ENCODE results near the gene BCHE. TPM values are rescaled to one million over a fixed set of nuclear protein-coding genes. Genes with fewer than 3 reads are reported as not detected.

BCHE gene
- total and polyA plus RNA-seq, 8 donors = 0.09 to 3.2 (median 0.75) TPM

DNA sequence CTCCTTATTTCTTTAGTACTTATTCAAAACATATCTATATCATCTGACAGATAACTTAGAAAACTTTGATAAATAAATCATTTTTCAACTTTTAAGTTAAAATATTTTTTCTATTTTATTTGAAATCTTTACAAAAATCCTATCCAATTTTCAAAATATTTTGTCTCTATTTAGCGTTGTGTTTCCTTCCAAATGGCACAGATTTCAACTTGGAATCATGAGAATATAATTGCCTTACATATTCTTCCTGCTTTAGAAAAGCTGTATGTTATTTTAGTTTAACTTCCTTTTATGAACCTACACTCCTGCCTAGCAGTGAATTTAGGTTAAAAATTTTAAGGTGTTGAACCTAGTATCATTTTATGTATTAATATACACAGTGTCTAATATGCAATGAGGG lies 38.2 kb downstream of the BCHE start:
- no peaks in the 10 kb centered on the region for H3K36me3 ChIP-seq
- intact Hi-C loops (cut with DNase I) = no loop called here
- no peak overlapping the region for H3K27ac ChIP-seq
- TF ChIP-seq, protein P1, sequence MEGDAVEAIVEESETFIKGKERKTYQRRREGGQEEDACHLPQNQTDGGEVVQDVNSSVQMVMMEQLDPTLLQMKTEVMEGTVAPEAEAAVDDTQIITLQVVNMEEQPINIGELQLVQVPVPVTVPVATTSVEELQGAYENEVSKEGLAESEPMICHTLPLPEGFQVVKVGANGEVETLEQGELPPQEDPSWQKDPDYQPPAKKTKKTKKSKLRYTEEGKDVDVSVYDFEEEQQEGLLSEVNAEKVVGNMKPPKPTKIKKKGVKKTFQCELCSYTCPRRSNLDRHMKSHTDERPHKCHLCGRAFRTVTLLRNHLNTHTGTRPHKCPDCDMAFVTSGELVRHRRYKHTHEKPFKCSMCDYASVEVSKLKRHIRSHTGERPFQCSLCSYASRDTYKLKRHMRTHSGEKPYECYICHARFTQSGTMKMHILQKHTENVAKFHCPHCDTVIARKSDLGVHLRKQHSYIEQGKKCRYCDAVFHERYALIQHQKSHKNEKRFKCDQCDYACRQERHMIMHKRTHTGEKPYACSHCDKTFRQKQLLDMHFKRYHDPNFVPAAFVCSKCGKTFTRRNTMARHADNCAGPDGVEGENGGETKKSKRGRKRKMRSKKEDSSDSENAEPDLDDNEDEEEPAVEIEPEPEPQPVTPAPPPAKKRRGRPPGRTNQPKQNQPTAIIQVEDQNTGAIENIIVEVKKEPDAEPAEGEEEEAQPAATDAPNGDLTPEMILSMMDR (IDR thresholded peaks at IDR 0.05) = no peak
- H3K27me3 ChIP-seq = no peaks in the 10 kb centered on the region
- FAIRE-seq (peak; percentile 26), DNase-seq (no peak), ATAC-seq (no peak)
- H3K4me3 ChIP-seq = no peak overlapping the region
- 72 to 82% methylated on average over 1 of the region's 1 CpG for WGBS, 2 donors
- H3K9me3 ChIP-seq = no peaks in the 10 kb centered on the region
- no peaks in the 10 kb centered on the region for H3K4me1 ChIP-seq

DNA sequence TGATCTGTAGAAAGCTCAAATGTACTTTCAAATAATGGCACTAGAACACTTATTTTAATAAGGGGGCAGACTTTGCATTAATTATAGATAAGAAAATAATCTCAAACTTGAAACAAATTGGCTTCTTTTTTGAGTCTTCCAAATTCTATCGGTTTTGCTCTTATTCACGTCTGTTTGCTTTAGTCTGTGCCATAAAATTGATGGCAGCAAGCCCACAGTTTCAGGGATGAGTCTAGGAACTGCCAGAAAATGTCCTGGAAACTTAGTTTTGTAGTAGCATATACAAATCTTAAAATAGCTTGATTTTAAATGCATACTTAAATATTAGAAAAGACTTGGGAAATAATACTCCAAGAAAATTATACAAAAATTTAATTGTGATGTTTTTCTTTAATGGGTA lies 39.7 kb downstream of the BCHE start:
- Histone ChIP-seq H3K27me3 (no peaks in the 10 kb centered on the region), H3K4me1 (no peaks in the 10 kb centered on the region)
- intact Hi-C loops (cut with DNase I) = no loop called here

DNA sequence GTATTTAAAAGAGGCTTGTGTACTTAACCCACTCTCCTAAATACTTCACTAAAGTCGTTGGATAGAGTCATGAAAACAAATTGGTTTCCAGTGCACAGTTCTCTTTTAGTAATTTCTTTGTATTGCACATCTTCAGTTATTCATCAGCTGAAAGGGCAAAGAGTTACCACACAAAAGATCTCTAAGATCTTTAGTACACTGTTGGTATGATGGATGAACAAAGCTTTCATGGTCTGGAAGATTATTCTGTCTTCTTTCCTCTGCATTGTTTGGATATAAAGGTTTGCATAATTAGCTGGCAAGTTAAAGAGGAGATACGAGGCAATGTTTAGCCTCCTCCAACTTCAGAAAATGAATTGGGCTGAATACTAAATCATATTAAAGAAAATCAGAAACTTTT lies 40.5 kb downstream of the BCHE start:
- intact Hi-C loops (cut with DNase I) = no loop called here
- Histone ChIP-seq H3K9me3 (no peaks in the 10 kb centered on the region), H3K27ac (no peak overlapping the region), H3K4me3 (no peak overlapping the region), H3K4me1 (no peaks in the 10 kb centered on the region), H3K36me3 (no peaks in the 10 kb centered on the region), H3K27me3 (no peaks in the 10 kb centered on the region)
- no peak for FAIRE-seq
- no peak for ATAC-seq
- no peak for DNase-seq
- 34 to 44% methylated on average over 2 of the region's 2 CpGs for WGBS, 2 donors
- TF ChIP-seq, protein P1 (IDR thresholded peaks at IDR 0.05) = no peak

More for the DNA sequence above, 39.7 kb downstream of the BCHE start:
- H3K27ac ChIP-seq = no peak overlapping the region
- ATAC-seq = no peak
- no peak for DNase-seq
- no peak for FAIRE-seq
- 20 to 31% methylated on average over 2 of the region's 2 CpGs for WGBS, 2 donors
- TF ChIP-seq, protein P1 (IDR thresholded peaks at IDR 0.05) = no peak
- no peaks in the 10 kb centered on the region for H3K36me3 ChIP-seq
- H3K9me3 ChIP-seq = no peaks in the 10 kb centered on the region
- no peak overlapping the region for H3K4me3 ChIP-seq

DNA sequence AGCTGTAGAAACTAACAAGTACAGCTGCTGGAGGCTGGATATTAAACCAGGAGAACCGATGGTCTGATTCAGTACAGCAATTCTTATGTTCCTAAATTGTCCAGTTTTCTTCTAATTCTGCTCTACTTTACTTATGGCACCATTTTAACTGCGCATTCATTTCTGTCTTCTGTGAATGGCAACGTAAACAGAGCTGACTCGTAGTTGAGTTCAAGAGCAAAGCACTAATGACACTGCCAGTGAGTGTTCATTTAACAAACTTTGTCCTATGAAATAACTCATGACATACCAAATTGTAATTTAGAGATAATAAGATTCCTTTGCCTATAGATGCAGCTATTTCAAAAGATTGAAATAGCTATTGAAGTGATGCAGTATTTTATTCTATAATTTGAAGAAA lies 48.7 kb downstream of the BCHE start:
- no peaks in the 10 kb centered on the region for H3K36me3 ChIP-seq
- no peak for DNase-seq
- H3K27me3 ChIP-seq = no peaks in the 10 kb centered on the region
- FAIRE-seq = no peak
- no peak overlapping the region for H3K4me3 ChIP-seq
- no peak overlapping the region for H3K27ac ChIP-seq
- intact Hi-C loops (cut with DNase I) = no loop called here
- WGBS, 2 donors = 81 to 86% methylated on average over 4 of the region's 4 CpGs
- TF ChIP-seq, protein P1 (IDR thresholded peaks at IDR 0.05) = no peak
- no peaks in the 10 kb centered on the region for H3K9me3 ChIP-seq
- H3K4me1 ChIP-seq = no peaks in the 10 kb centered on the region
- no peak for ATAC-seq

DNA sequence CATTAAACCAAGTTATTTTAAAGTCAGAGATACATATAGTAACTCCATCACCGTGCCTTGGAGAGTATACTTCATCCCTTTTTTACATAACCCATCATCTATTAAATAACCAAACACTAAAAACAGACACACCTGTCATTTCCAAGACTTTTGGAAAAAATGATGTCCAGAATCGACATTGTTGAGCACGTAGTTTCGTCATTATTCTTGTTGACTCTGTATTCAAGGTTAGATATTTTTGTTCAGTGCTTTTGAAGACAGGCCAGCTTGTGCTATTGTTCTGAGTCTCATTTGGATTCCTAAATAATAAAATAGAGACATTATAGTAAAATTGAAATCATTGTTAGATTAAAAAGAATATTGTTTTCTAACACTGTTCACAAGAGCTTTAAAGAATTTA lies 51.2 kb downstream of the BCHE start:
- Histone ChIP-seq H3K4me1 (no peaks in the 10 kb centered on the region), H3K36me3 (no peaks in the 10 kb centered on the region), H3K9me3 (no peaks in the 10 kb centered on the region), H3K27ac (no peak overlapping the region), H3K4me3 (no peak overlapping the region), H3K27me3 (no peaks in the 10 kb centered on the region)
- TF ChIP-seq, protein P1 (IDR thresholded peaks at IDR 0.05) = no peak
- WGBS, 2 donors = 40 to 45% methylated on average over 4 of the region's 4 CpGs
- ATAC-seq (no peak), DNase-seq (no peak), FAIRE-seq (no peak)
- intact Hi-C loops (cut with DNase I) = no loop called here
